GM10266 (cell line): ENCODE measurements around the gene U2AF2.

Source experiments
- DNase-seq: peaks from one replicate; pipeline ENCODE4 v3.0.0; 2012; ENCODE audit errors: extremely low spot score
- TF ChIP-seq, protein P1 (sequence below): IDR thresholded peaks from 2 replicates; pipeline ENCODE4 v1.5.1; 2012; ENCODE audit warnings: mild to moderate bottlenecking, low read depth; ENCODE audit not compliant: control insufficient read depth, insufficient read depth; ENCODE audit errors: missing control alignments

U2AF2 gene

DNA sequence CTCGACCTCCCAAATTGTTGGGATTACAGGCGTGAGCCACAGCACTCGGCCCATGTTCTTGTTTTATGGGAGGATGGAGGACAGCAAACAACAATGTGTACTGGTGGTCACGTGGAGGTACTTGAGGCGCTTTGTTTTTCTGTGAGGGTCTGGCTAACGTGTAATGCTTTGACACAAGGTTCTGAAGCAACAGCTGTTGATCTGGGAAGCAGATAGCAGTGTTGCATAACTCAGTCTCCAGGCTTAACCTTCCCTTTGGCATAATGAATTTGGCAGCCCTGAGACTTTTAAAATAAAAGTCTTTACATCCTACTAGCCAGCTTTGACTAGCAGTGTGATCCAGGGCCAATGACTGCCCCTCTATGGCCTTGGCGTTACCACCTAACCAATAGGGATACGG lies 21.0 kb upstream of the U2AF2 start:
- no peak for DNase-seq
- TF ChIP-seq, protein P1, sequence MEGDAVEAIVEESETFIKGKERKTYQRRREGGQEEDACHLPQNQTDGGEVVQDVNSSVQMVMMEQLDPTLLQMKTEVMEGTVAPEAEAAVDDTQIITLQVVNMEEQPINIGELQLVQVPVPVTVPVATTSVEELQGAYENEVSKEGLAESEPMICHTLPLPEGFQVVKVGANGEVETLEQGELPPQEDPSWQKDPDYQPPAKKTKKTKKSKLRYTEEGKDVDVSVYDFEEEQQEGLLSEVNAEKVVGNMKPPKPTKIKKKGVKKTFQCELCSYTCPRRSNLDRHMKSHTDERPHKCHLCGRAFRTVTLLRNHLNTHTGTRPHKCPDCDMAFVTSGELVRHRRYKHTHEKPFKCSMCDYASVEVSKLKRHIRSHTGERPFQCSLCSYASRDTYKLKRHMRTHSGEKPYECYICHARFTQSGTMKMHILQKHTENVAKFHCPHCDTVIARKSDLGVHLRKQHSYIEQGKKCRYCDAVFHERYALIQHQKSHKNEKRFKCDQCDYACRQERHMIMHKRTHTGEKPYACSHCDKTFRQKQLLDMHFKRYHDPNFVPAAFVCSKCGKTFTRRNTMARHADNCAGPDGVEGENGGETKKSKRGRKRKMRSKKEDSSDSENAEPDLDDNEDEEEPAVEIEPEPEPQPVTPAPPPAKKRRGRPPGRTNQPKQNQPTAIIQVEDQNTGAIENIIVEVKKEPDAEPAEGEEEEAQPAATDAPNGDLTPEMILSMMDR, result no peak

DNA sequence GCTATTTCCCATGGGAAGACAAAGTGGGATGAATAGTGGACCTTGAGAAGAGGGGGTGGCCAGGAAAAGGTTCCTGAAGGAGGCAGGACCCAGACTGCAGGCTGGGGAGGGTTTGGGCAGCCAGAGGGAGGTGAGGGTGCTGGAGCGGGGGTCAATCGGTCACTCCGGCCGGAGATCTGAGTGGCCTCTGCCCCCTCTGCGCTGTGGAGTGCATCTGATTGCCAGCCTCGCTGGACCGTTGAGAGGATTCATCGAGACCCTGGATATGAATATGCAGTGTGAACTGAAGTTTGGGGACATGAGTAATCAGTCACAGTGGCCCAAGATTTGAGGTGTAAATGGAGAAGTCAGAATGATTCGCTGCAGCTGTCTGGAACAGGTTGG lies 19.5 kb upstream of the U2AF2 start:
- DNase-seq, result peak; percentile 4
- TF ChIP-seq, protein P1, result no peak

DNA sequence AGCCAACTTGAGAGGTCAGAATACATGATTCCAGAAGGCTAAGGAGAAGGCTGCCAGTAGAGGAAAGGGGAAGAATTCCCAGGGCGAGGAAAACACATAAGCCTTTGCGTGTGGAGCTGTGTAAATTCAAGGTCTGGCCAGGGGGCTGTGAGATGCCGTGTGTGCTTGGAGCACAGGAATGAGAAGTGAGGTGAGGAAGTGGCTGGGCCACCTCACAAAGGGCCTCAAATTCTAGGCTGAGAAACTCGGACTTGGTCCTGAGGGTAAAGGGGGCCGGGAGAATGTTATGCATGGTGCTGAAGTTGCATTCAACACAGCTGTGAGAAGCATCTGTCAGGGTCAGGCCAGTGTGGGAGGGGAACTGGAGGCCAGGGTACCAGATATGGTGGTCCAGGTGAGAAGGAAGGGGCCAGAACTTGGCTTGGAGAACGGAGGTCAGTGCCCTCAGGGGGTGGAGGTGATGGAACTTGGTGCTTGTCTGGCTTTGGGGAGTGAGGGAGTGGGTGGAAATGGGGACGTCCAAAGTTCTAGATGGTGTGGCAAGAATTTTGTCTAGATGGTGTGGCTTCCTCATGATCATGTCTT lies 18.9 kb upstream of the U2AF2 start:
- no peak for DNase-seq
- TF ChIP-seq, protein P1, result no peak

DNA sequence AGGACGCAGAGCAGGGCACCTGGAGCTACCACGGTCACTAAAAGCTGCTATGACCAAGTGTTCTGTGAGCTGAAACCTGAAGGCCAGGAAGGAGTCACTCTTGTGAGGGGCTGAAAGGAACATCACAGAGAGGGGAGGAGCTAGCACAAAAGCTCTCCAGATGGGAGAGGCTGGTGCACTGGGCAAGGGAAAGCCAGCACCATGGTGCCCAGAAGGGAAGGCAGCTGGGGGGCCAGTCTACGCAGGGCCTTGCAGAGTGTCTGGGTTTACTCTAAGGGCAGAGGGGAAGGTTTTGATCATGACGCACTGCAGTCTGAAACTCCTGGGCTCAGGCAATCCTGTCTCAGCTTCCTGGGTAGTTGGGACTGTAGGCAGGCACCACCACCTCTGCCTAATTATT lies 18.1 kb upstream of the U2AF2 start:
- TF ChIP-seq, protein P1, result no peak
- DNase-seq, result no peak

DNA sequence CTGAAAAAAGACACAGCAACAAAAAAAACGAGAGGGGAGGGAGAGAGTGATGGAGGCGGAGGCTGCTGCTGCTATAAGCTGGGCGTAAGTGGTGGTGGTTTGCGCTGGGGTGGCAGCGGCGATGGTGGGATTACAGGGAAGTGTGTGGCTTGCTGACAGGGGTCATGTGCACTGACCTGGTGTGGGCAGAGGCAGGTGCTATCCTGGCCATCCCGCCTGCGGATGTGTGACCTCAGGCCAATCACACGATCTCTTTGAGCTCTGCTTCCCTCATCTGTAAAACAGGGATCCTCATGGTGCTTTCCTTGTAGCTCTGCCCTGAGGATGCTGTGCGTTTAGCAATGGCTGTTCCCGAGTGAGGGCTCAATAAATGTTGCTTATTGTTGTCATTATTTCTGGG lies 17.3 kb upstream of the U2AF2 start:
- TF ChIP-seq, protein P1, result no peak
- no peak for DNase-seq

DNA sequence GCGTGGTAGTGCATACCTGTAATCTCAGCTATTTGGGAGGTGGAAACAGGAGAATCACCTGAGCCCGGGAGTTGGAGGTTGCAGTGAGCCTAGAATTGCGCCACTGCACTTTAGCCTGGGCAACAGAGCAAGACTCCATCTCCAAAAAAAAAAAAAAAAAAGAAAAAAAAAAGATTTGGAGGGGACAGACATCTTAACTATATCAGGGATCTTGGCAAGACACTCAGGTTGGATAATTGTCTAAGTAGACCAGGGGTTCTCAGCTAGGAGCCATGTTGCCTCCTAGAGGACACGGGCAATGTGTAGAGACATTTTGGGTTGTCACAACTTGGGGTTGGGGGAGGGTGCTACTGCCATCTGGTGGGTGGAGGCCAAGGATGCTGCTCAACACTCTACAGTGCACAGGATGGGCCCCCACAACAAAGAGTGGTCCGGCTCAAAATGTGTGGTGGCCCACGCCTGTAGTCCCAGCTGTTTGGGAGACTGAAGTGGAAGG lies 15.9 kb upstream of the U2AF2 start:
- TF ChIP-seq, protein P1, result peak; percentile 55
- no peak for DNase-seq

DNA sequence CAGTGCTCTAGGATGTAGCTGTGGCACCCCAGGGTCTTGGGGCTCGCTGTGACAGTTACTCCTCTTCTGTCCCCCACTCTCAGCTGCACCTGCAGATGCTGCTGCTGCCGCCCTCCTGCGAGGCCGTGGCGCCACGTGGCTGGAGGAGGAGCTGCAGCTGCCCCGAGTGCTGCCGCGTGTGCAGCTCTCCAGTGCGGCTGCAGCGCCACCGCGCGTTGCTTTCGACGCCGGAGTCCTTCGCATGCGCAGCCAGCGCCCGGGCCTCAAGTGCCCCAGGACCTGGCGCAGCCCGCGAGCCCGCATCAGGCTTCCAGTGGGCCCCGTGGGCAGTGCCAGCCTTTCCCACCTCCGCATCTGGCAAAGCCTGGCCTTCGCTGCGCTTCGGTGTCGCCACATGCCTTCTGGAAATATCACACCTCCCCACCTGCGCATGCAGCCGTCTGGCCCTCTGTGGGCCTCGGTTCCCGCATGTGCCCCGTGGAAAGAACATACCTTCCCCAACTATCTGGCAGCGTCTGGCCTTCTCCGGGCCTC lies 14.7 kb upstream of the U2AF2 start:
- TF ChIP-seq, protein P1, result peak; percentile 58
- DNase-seq, result peak; percentile 63
